ENCODE results near the gene ACTL7A.
"Not testable (repeated sequence)": the region's sequence is repeated elsewhere in the genome, so short reads cannot be mapped to it uniquely, and the experiment has no call there.

The ACTL7A gene, protein sequence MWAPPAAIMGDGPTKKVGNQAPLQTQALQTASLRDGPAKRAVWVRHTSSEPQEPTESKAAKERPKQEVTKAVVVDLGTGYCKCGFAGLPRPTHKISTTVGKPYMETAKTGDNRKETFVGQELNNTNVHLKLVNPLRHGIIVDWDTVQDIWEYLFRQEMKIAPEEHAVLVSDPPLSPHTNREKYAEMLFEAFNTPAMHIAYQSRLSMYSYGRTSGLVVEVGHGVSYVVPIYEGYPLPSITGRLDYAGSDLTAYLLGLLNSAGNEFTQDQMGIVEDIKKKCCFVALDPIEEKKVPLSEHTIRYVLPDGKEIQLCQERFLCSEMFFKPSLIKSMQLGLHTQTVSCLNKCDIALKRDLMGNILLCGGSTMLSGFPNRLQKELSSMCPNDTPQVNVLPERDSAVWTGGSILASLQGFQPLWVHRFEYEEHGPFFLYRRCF
- 0 reads per million in 3 experiments for total RNA-seq

- DNase-seq, result no peak
These were observed at the start of gene ACTL7A for GRCh38 chr9:108861997-108862396. Gene ACTL7A (plus strand): TSS chr9:108862266. CDS start chr9:108862323, 57 bp downstream.

GRCh38 chr9:108812396-108813025, 49.6 kb upstream of the ACTL7A start:
- no peak for DNase-seq

GRCh38 chr9:108813951-108814601, 48.0 kb upstream of the ACTL7A start:
- DNase-seq, result no peak

- DNase-seq, result no peak
These were observed 46.9 kb upstream of the ACTL7A start for GRCh38 chr9:108815156-108815555.

GRCh38 chr9:108816037-108816436, 46.0 kb upstream of the ACTL7A start:
- DNase-seq, result no peak

- no peak for DNase-seq
These were observed 38.2 kb upstream of the ACTL7A start for GRCh38 chr9:108823829-108824228.

DNA sequence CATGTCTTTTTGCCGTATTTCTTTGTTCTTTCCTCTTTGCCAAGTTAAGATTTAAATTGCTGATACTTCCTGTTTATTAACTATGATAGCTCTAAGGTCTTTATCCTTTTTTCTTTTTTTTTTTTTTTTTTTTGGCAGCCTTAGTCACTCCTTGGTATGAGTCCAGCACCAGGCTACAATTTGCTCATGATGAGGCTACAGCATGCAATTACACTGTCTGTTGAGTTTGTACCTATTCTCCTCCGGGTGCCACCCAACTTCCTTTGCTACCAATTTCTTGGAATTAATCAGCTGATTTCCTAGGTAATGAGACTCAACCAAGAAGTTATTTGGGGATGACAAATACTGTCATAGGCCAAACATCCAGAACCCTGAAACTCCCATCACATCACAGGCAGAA, 31.8 kb upstream of the ACTL7A start:
- DNase-seq, result no peak

- no peak for DNase-seq
These were observed 30.4 kb upstream of the ACTL7A start for GRCh38 chr9:108831496-108832178.

DNA sequence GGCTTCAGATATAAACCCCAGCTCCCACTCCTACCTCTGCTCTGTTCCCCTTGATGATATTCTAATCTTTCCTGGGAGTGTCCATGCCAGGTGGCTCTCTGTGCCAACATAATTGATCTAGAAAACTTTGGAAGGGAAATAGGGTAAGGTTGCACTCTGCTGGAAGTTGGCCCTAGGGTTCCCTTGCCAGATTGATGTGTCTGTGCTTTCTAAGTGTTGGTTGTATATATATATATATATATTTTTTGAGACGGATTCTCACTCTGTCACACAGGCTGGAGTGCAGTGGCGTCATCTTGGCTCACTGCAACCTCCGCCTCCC, 29.9 kb upstream of the ACTL7A start:
- no peak for DNase-seq

DNA sequence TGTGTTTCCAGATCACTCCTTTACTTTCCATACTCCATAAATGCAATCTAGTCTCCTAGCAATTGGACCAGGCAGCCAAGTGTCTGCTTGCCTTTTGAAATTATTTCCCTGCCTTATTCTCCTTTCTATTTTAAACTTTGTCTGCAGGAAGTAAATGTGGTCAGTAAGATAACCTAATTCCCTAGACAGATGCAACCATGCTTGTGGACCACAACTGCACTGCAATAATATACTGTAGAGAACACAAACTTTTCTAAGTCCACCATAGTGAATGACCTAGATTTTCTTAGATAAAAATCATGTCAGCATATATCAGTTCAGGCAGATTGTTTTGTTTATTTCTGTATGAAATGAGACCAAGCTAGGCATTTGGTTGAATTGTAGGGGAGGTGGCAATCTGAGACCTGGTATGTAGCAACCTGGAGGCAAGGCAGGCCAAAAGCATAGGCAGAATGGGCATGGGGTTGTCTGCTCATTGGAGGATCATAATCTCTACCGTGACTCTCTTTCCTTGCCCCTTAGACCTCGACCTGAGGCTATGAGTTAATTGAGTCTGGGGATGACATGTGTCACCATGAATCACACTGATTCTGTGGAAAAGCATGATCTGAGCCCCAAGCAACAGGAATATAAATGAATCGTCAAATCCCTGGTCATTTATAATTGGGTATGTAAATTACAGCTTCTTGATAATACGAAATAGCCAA, 27.0 kb upstream of the ACTL7A start:
- DNase-seq, result no peak

GRCh38 chr9:108835831-108836230, 26.2 kb upstream of the ACTL7A start:
- DNase-seq, result no peak

DNA sequence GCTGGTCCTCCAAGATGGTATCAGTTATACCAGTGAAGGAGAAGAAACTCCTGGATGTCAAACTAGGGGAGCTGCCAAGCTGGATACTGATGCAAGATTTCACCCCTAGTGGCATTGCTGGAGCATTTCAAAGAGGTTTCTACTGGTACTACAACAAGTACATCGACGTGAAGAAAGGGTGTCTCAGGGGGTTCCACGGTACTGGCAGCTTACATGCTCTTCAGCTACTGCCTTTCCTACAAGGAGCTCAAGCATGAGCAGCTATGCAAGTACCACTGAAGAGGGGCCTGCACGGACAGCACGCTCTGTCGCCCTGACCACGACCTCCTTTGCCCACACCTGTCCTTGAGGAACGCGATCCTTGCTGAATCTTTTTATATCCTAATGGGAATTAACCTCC, 25.7 kb upstream of the ACTL7A start:
- DNase-seq, result no peak

- no peak for DNase-seq
These were observed 25.3 kb upstream of the ACTL7A start for GRCh38 chr9:108836781-108837180.

DNA sequence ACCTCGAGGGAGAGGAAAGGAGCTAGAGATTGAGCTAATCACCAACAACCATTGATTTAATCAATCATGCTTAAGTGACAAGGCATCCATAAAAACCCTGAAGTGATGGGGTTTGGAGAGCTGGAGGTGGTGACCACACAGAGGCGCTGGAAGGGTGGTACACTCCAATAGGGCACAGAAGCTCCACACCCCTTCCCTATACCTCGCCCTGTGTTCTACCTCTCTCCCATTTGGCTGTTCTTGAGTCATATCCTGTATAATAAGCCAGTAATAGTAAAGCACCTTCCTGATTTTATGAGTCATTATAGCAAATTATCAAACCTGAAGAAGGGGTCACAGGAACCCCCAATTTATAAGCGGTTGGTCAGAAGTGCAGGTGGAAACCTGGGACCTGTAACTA, 24.5 kb upstream of the ACTL7A start:
- DNase-seq, result no peak

- DNase-seq, result no peak
These were observed 24.0 kb upstream of the ACTL7A start for GRCh38 chr9:108838017-108838416.

- DNase-seq, result not testable (repeated sequence)
These were observed 22.5 kb upstream of the ACTL7A start for GRCh38 chr9:108839561-108839960.

DNA sequence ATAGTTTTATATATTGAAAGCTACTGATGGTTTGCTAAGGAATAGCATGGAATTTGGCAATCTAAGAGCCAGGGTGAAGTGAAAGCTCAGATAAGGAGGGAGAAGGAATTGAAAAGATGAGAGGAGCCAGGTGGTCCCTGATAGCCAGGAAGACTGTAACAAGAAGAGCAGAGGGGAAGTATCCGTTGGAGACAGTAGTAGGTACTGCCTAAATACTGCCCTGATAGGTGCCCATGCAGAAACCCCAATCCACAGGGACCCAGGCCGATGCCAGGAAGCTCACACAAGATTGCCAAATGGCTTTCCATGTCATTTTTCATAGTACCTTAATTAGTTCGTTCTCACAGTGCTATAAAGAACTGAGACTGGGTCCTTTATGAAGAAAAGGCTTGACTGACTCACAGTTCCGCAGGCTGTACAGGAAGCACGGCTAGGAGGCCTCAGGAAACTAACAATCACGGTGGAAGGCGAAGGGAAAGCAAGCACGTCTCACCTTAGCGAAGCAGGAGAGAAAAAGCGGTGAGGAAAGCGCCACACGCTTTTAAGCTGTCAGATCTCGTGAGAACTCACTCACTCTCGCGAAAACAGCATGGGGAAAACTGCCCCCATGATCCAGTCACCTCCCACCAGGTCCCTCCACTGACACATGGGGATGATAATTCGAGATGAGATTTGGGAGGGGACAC, 19.3 kb upstream of the ACTL7A start:
- DNase-seq, result no peak

DNA sequence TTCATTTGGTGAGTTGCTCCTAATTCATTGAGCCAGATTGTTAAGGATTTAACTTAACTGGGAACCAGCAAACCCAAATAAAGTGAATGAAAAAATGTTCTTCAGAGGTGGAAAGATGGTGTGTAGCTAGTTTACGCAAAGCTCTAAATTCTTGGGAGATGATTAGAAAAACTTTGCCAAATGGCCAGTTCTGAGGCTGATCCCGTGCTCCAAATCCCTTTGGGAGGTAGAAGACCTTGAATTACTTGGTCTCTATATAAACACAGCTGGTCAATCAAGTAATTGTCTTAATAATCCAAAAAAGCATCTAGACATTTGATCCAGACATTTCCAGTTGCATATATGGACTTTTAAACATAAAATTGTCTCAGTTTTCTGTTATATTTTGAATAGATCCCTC, 17.7 kb upstream of the ACTL7A start:
- DNase-seq, result no peak

GRCh38 chr9:108844856-108845255, 17.2 kb upstream of the ACTL7A start:
- no peak for DNase-seq

- DNase-seq, result no peak
These were observed 16.6 kb upstream of the ACTL7A start for GRCh38 chr9:108845507-108845906.

DNA sequence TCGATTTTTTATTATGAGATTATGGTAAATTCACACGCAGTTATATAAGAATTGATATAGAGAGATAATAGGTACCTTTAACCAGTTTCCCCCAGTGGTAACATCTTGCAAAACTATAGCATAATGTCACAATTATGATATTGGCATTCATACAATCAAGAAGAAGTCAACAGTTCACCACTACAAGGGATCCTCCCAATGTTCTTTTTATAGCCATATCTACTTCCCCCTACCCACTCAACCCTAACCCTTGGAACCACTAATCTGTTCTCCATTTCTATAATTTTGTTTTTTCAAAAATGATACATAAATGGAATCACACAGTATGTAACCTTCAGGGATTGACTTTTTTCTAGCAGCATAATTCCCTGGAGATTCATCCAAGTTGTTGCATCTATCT, 16.1 kb upstream of the ACTL7A start:
- no peak for DNase-seq

DNA sequence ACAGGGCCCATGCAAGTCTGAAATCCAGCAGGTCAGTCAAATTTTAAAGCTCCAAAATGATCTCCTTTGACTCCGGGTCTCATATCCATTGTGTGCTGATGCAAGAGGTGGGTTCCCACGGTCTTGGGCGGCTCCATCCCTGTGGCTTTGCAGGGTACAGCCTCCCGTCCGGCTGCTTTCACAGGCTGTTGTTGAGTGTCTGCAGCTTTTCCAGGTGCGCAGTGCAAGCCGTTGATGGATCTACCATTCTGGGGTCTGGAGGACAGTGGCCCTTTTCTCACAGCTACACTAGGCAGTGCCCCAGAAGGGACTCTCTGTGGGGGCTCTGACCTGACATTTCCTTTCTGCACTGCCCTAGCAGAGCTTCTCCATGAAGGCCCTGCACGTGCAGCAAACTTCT, 13.8 kb upstream of the ACTL7A start:
- not testable (repeated sequence) for DNase-seq
